GM23248 (cell line): ENCODE data around the gene CD9. TPM values are rescaled to one million over a fixed set of nuclear protein-coding genes. Genes with fewer than 3 reads are reported as not detected.

Experiments used
- DNase-seq: peaks from one replicate; pipeline ENCODE4 v3.0.0-alpha.2; 2015
- H2AFZ ChIP-seq: fragments of 200-600 bp; sonication (generic); 2 replicates; pipeline ENCODE4 v1.6.1; 2016; ENCODE audit warnings: antibody characterized with exemption
- H3F3A ChIP-seq: fragments of 200-600 bp; sonication (generic); 2 replicates; pipeline ENCODE4 v1.6.1; 2016; ENCODE audit warnings: mild to moderate bottlenecking, antibody characterized with exemption, mixed run types; ENCODE audit not compliant: insufficient read depth
- H3K27ac ChIP-seq: fragments of 200-600 bp; sonication (generic); 2 replicates; pipeline ENCODE4 v1.5.1; 2016; ENCODE audit warnings: mild to moderate bottlenecking
- H3K27me3 ChIP-seq: fragments of 200-600 bp; sonication (generic); replicated peaks from 2 replicates; pipeline ENCODE4 v1.6.1; 2016; ENCODE audit warnings: mild to moderate bottlenecking; ENCODE audit not compliant: insufficient read depth
- H3K36me3 ChIP-seq: fragments of 200-600 bp; sonication (generic); 2 replicates; pipeline ENCODE4 v1.6.1; 2016; ENCODE audit warnings: low read depth, mild to moderate bottlenecking
- H3K4me1 ChIP-seq: fragments of 200-600 bp; sonication (generic); 2 replicates; pipeline ENCODE4 v1.6.1; 2016; ENCODE audit warnings: mild to moderate bottlenecking; ENCODE audit not compliant: insufficient read depth
- H3K4me2 ChIP-seq: fragments of 200-600 bp; sonication (generic); one replicate; pipeline ENCODE4 v1.6.1; 2016; ENCODE audit warnings: mild to moderate bottlenecking; ENCODE audit not compliant: unreplicated experiment
- H3K4me3 ChIP-seq: fragments of 200-600 bp; sonication (generic); 2 replicates; pipeline ENCODE4 v1.5.1; 2016; ENCODE audit warnings: mild to moderate bottlenecking
- H3K79me2 ChIP-seq: fragments of 200-600 bp; sonication (generic); 2 replicates; pipeline ENCODE4 v1.6.1; 2016; ENCODE audit warnings: mild to moderate bottlenecking; ENCODE audit not compliant: insufficient read depth
- H3K9ac ChIP-seq: fragments of 200-600 bp; sonication (generic); 2 replicates; pipeline ENCODE4 v1.6.1; 2016; ENCODE audit warnings: mild to moderate bottlenecking
- H3K9me2 ChIP-seq: fragments of 200-600 bp; sonication (generic); 2 replicates; pipeline ENCODE4 v1.6.1; 2016; ENCODE audit warnings: mixed run types, mild to moderate bottlenecking, moderate library complexity; ENCODE audit not compliant: insufficient read depth
- H3K9me3 ChIP-seq: fragments of 200-600 bp; sonication (generic); one replicate; pipeline ENCODE4 v1.6.1; 2017; ENCODE audit warnings: low read depth
- H4K20me1 ChIP-seq: fragments of 200-600 bp; sonication (generic); 2 replicates; pipeline ENCODE4 v1.6.0; 2016; ENCODE audit not compliant: insufficient read depth
- EZH2 ChIP-seq: fragments of 200-600 bp; sonication (generic); IDR thresholded peaks from 2 replicates; pipeline ENCODE4 v1.6.1; 2018; ENCODE audit warnings: antibody characterized with exemption, mild to moderate bottlenecking; ENCODE audit not compliant: insufficient read depth, poor library complexity, severe bottlenecking
- EZH2phosphoT487 ChIP-seq: fragments of 200-600 bp; sonication (generic); IDR thresholded peaks from 2 replicates; pipeline ENCODE4 v1.6.1; 2018; ENCODE audit warnings: antibody characterized with exemption, moderate library complexity, mild to moderate bottlenecking, low read depth; ENCODE audit not compliant: insufficient read depth
- WGBS, 2 experiments: methylation state at CpG; one replicate each; pipeline ENCODE4 v1.1.6; 2015 to 2017; ENCODE audit warnings: low lambda C conversion rate in 2 of 2, low coverage in 1 of 2; ENCODE audit errors: missing lambda C conversion rate in 2 of 2; 5-methylcytosine and 5-hydroxymethylcytosine counted together
- in situ Hi-C: fragments of 300-500 bp; cut with MboI; formaldehyde crosslinking; loops from 2 replicates; pipeline ENCODE4 v1.15.0; 2020
- polyA plus RNA-seq: library from polyadenylated mRNA; unstranded; fragments of >200 nt; fragmentation: Nextera tagmentation; extraction: Ambion mirVana; gene quantifications from 2 replicates; pipeline ENCODE4 v1.2.1, GENCODE V29; 2016
- total RNA-seq: library from RNA; depleted of rRNA; stranded (reverse); fragments of >200 nt; shearing (Covaris generic); gene quantifications from 2 replicates; pipeline ENCODE4 v1.2.3, GENCODE V29; 2014

Gene CD9
- total and polyA plus RNA-seq, 2 experiments from 2014 or later = 28.6 to 46.9 TPM

GRCh38 chr12:6276956-6277620, 76.9 kb downstream of the CD9 start:
- 0 out of 2 replicates have a peak, but pooled peaks cover 2% of the 10 kb centered on the region for H3K27me3 ChIP-seq
- no peak overlapping the region for H3K27ac ChIP-seq
- no peak overlapping the region for H2AFZ ChIP-seq
- peak; percentile 51 for DNase-seq
- no peaks in the 10 kb centered on the region for H3K36me3 ChIP-seq
- TF ChIP-seq EZH2phosphoT487 (no peak), EZH2 (no peak)
- H3K9me3 ChIP-seq = no peaks in the 10 kb centered on the region
- H3K9me2 ChIP-seq = no peaks in the 10 kb centered on the region
- H4K20me1 ChIP-seq = no peaks in the 10 kb centered on the region
- H3K9ac ChIP-seq = no peak overlapping the region
- in situ Hi-C loops = loop anchor here (5.0 kb wide), 1 partner anchor 80 kb away; no protein-coding TSS in a partner anchor
- H3K79me2 ChIP-seq = no peaks in the 10 kb centered on the region
- H3K4me3 ChIP-seq = no peak overlapping the region
- 68 to 71% methylated on average over 7 of the region's 7 CpGs for WGBS, 2 experiments
- H3K4me1 ChIP-seq = peaks cover 22% of the 10 kb centered on the region
- no peak overlapping the region for H3K4me2 ChIP-seq
- peaks cover 21% of the 10 kb centered on the region for H3F3A ChIP-seq

- no peaks in the 10 kb centered on the region for H3K9me3 ChIP-seq
- TF ChIP-seq EZH2 = no peak
- no peak for TF ChIP-seq EZH2phosphoT487
- H4K20me1 ChIP-seq = no peaks in the 10 kb centered on the region
- in situ Hi-C loops = loop anchor here (5.0 kb wide), 1 partner anchor 81 kb away; no protein-coding TSS in a partner anchor
- no peaks in the 10 kb centered on the region for H3K27me3 ChIP-seq
- no peak for DNase-seq
- H3K36me3 ChIP-seq = no peaks in the 10 kb centered on the region
- no peaks in the 10 kb centered on the region for H3K79me2 ChIP-seq
- peak overlapping the region; percentile 27 for H3K27ac ChIP-seq
- peak overlapping the region; percentile 58 for H2AFZ ChIP-seq
- H3K4me3 ChIP-seq = peak overlapping the region; percentile 66
- peak overlapping the region; percentile 80 for H3K9ac ChIP-seq
- no peaks in the 10 kb centered on the region for H3K9me2 ChIP-seq
- H3K4me1 ChIP-seq = peaks cover 22% of the 10 kb centered on the region
- WGBS, 2 experiments = 33 to 40% methylated on average over 15 of the region's 15 CpGs
- H3K4me2 ChIP-seq = peak overlapping the region; percentile 64
- H3F3A ChIP-seq = peaks cover 21% of the 10 kb centered on the region
Observed at GRCh38 chr12:6277982-6278438, 77.8 kb downstream of the CD9 start.

- Histone ChIP-seq H2AFZ (peak overlapping the region; percentile 58), H3F3A (peaks cover 21% of the 10 kb centered on the region), H4K20me1 (no peaks in the 10 kb centered on the region), H3K79me2 (no peaks in the 10 kb centered on the region), H3K9me2 (no peaks in the 10 kb centered on the region), H3K9ac (peak overlapping the region; percentile 80), H3K9me3 (no peaks in the 10 kb centered on the region), H3K27ac (peak overlapping the region; percentile 27), H3K4me1 (peaks cover 22% of the 10 kb centered on the region), H3K4me2 (peak overlapping the region; percentile 64), H3K27me3 (no peaks in the 10 kb centered on the region), H3K36me3 (no peaks in the 10 kb centered on the region), H3K4me3 (peak overlapping the region; percentile 66)
- in situ Hi-C loops = loop anchor here (5.0 kb wide), 1 partner anchor 81 kb away; no protein-coding TSS in a partner anchor
- no peak for TF ChIP-seq EZH2
- 11 to 12% methylated on average over 54 to 80 of the region's 88 CpGs for WGBS, 2 experiments
- peak; percentile 95 for DNase-seq
Observed at GRCh38 chr12:6278439-6279255, 78.4 kb downstream of the CD9 start.

GRCh38 chr12:6279256-6279628, 79.0 kb downstream of the CD9 start:
- peak overlapping the region; percentile 70 for H3K27ac ChIP-seq
- in situ Hi-C loops = loop anchor here (5.0 kb wide), 1 partner anchor 82 kb away; no protein-coding TSS in a partner anchor
- DNase-seq = no peak

More at GRCh38 chr12:6279256-6279628, 79.0 kb downstream of the CD9 start:
- H3K27me3 ChIP-seq = no peaks in the 10 kb centered on the region
- H3K9me3 ChIP-seq = no peaks in the 10 kb centered on the region
- H3K9me2 ChIP-seq = no peaks in the 10 kb centered on the region
- H3K4me3 ChIP-seq = no peak overlapping the region
- 0 out of 2 replicates have a peak overlapping the region, but pooled peaks have one; percentile 45 for H2AFZ ChIP-seq
- no peaks in the 10 kb centered on the region for H4K20me1 ChIP-seq
- H3K36me3 ChIP-seq = no peaks in the 10 kb centered on the region
- TF ChIP-seq EZH2phosphoT487 (no peak), EZH2 (no peak)
- H3K9ac ChIP-seq = peak overlapping the region; percentile 18
- no peaks in the 10 kb centered on the region for H3K79me2 ChIP-seq
- no peak overlapping the region for H3K4me2 ChIP-seq
- peaks cover 21% of the 10 kb centered on the region for H3F3A ChIP-seq
- WGBS, 2 experiments = 94% methylated on average over 12 of the region's 12 CpGs
- peaks cover 22% of the 10 kb centered on the region for H3K4me1 ChIP-seq
